OCI-LY1 (cell line): Measurements from ENCODE around the gene JADE1.

Experiments used
- H2AFZ ChIP-seq: fragments of 200-600 bp; sonication (generic), shearing (Covaris generic); 2 replicates; pipeline ENCODE4 v1.6.0; 2014; ENCODE audit warnings: antibody characterized with exemption, mild to moderate bottlenecking, low read length
- H3F3A ChIP-seq: fragments of 200-600 bp; sonication (generic), shearing (Covaris generic); 2 replicates; pipeline ENCODE4 v1.6.0; 2014; ENCODE audit warnings: mild to moderate bottlenecking, antibody characterized with exemption, low read length, moderate library complexity; ENCODE audit not compliant: insufficient read depth
- H3K27ac ChIP-seq: fragments of 200-600 bp; sonication (generic); 2 replicates; pipeline ENCODE4 v1.5.1; 2014; ENCODE audit warnings: low read length, mixed run types, mild to moderate bottlenecking, low read depth; ENCODE audit not compliant: poor library complexity, severe bottlenecking
- H3K27me3 ChIP-seq: fragments of 200-600 bp; sonication (generic); 2 replicates; pipeline ENCODE4 v1.6.0; 2014; ENCODE audit warnings: antibody characterized with exemption, mild to moderate bottlenecking, low read length, moderate library complexity; ENCODE audit not compliant: insufficient read depth
- H3K36me3 ChIP-seq: fragments of 200-600 bp; sonication (generic); 2 replicates; pipeline ENCODE4 v1.6.1; 2014; ENCODE audit warnings: mild to moderate bottlenecking, antibody characterized with exemption, low read length, moderate library complexity, mixed read lengths; ENCODE audit not compliant: insufficient read depth
- H3K4me1 ChIP-seq: fragments of 200-600 bp; sonication (generic); 2 replicates; pipeline ENCODE4 v1.5.1; 2014; ENCODE audit warnings: mild to moderate bottlenecking, low read length, moderate library complexity; ENCODE audit not compliant: insufficient read depth, severe bottlenecking
- H3K4me2 ChIP-seq: fragments of 200-600 bp; sonication (generic), shearing (Covaris generic); 2 replicates; pipeline ENCODE4 v1.6.1; 2014; ENCODE audit warnings: low read length
- H3K4me3 ChIP-seq: fragments of 200-600 bp; sonication (generic); 2 replicates; pipeline ENCODE4 v1.5.1; 2014; ENCODE audit warnings: low read length, low read depth, mild to moderate bottlenecking, mixed read lengths; ENCODE audit not compliant: poor library complexity, severe bottlenecking
- H3K79me2 ChIP-seq: fragments of 200-600 bp; shearing (Covaris generic); 2 replicates; pipeline ENCODE4 v1.6.1; 2016; ENCODE audit warnings: mixed run types, low read length, mixed read lengths; ENCODE audit not compliant: insufficient read depth
- H3K9ac ChIP-seq: fragments of 200-600 bp; sonication (generic), shearing (Covaris generic); 2 replicates; pipeline ENCODE4 v1.6.1; 2014; ENCODE audit warnings: mild to moderate bottlenecking, low read length, mixed read lengths
- H3K9me2 ChIP-seq: fragments of 200-600 bp; sonication (generic), shearing (Covaris generic); 2 replicates; pipeline ENCODE4 v1.6.1; 2014; ENCODE audit warnings: low read depth, mild to moderate bottlenecking, low read length, mixed read lengths
- H3K9me3 ChIP-seq: fragments of 200-600 bp; shearing (Covaris generic); 2 replicates; pipeline ENCODE4 v1.6.1; 2014; ENCODE audit warnings: low read length, mixed read lengths
- H4K20me1 ChIP-seq: fragments of 200-600 bp; sonication (generic), shearing (Covaris generic); 2 replicates; pipeline ENCODE4 v1.6.0; 2016; ENCODE audit warnings: mild to moderate bottlenecking, low read length; ENCODE audit not compliant: insufficient read depth
- EZH2 ChIP-seq: fragments of 200-600 bp; sonication (generic), shearing (Covaris generic); IDR thresholded peaks from 2 replicates; pipeline ENCODE4 v1.8.0; 2017; ENCODE audit warnings: borderline replicate concordance, mixed run types, mild to moderate bottlenecking, antibody characterized with exemption, low read length, moderate library complexity, mixed read lengths
- TF ChIP-seq, protein P1 (sequence below): fragments of 200-600 bp; sonication (generic), shearing (Covaris generic); IDR thresholded peaks from 2 replicates; pipeline ENCODE4 v1.5.1; 2017; ENCODE audit warnings: mild to moderate bottlenecking, antibody characterized with exemption, low read length, moderate library complexity, mixed read lengths

The JADE1 gene

GRCh38 chr4:128793859-128794672, 15.4 kb upstream of the JADE1 start:
- H3K4me3 ChIP-seq = no peak overlapping the region
- H2AFZ ChIP-seq = no peak overlapping the region
- H3K79me2 ChIP-seq = no peaks in the 10 kb centered on the region
- H3K36me3 ChIP-seq = no peaks in the 10 kb centered on the region
- H4K20me1 ChIP-seq = no peaks in the 10 kb centered on the region
- no peaks in the 10 kb centered on the region for H3K9me2 ChIP-seq
- TF ChIP-seq, protein P1, sequence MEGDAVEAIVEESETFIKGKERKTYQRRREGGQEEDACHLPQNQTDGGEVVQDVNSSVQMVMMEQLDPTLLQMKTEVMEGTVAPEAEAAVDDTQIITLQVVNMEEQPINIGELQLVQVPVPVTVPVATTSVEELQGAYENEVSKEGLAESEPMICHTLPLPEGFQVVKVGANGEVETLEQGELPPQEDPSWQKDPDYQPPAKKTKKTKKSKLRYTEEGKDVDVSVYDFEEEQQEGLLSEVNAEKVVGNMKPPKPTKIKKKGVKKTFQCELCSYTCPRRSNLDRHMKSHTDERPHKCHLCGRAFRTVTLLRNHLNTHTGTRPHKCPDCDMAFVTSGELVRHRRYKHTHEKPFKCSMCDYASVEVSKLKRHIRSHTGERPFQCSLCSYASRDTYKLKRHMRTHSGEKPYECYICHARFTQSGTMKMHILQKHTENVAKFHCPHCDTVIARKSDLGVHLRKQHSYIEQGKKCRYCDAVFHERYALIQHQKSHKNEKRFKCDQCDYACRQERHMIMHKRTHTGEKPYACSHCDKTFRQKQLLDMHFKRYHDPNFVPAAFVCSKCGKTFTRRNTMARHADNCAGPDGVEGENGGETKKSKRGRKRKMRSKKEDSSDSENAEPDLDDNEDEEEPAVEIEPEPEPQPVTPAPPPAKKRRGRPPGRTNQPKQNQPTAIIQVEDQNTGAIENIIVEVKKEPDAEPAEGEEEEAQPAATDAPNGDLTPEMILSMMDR = no peak
- TF ChIP-seq EZH2 = no peak
- no peaks in the 10 kb centered on the region for H3F3A ChIP-seq
- no peaks in the 10 kb centered on the region for H3K4me1 ChIP-seq
- no peak overlapping the region for H3K9ac ChIP-seq
- H3K27me3 ChIP-seq = no peaks in the 10 kb centered on the region
- H3K9me3 ChIP-seq = no peaks in the 10 kb centered on the region
- H3K4me2 ChIP-seq = no peak overlapping the region
- no peak overlapping the region for H3K27ac ChIP-seq

- H3K9me2 ChIP-seq = no peaks in the 10 kb centered on the region
- H3K9me3 ChIP-seq = no peaks in the 10 kb centered on the region
- no peaks in the 10 kb centered on the region for H3K36me3 ChIP-seq
- no peaks in the 10 kb centered on the region for H3F3A ChIP-seq
- H3K79me2 ChIP-seq = no peaks in the 10 kb centered on the region
- TF ChIP-seq EZH2 = no peak
- TF ChIP-seq, protein P1 = no peak
- H3K4me3 ChIP-seq = no peak overlapping the region
- no peaks in the 10 kb centered on the region for H4K20me1 ChIP-seq
- H3K4me1 ChIP-seq = no peaks in the 10 kb centered on the region
- no peaks in the 10 kb centered on the region for H3K27me3 ChIP-seq
- no peak overlapping the region for H2AFZ ChIP-seq
- no peak overlapping the region for H3K9ac ChIP-seq
- no peak overlapping the region for H3K27ac ChIP-seq
- no peak overlapping the region for H3K4me2 ChIP-seq
Observed at GRCh38 chr4:128796934-128797333, 12.6 kb upstream of the JADE1 start.

DNA sequence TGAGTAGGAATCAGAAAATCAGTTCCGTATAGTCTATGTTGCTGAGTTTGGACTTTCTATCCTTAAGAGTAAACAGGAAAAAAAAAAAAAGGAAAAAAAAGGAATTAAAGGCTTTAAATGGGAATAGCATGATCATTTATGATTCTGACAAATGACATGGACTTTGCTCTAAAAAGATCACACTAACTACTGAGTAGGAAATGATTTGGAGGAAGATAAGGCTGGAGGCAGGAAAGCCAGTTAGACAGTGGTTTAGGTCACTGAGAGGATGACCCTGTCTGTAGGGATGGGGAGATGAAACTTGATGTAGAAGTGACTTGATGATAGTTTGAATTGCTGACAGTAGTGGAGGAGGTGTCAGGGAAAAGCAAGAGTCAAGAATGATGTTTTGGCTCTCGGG, 9.2 kb upstream of the JADE1 start:
- H3K27ac ChIP-seq = no peak overlapping the region
- H3K4me3 ChIP-seq = no peak overlapping the region
- no peak overlapping the region for H3K9ac ChIP-seq
- H3K4me2 ChIP-seq = no peak overlapping the region
- no peaks in the 10 kb centered on the region for H3K27me3 ChIP-seq
- H3K9me2 ChIP-seq = no peaks in the 10 kb centered on the region
- no peaks in the 10 kb centered on the region for H3F3A ChIP-seq
- no peaks in the 10 kb centered on the region for H3K4me1 ChIP-seq
- no peak overlapping the region for H2AFZ ChIP-seq
- H4K20me1 ChIP-seq = no peaks in the 10 kb centered on the region
- no peaks in the 10 kb centered on the region for H3K9me3 ChIP-seq
- TF ChIP-seq, protein P1 = no peak
- TF ChIP-seq EZH2 = no peak
- H3K79me2 ChIP-seq = no peaks in the 10 kb centered on the region
- H3K36me3 ChIP-seq = no peaks in the 10 kb centered on the region
